ENCODE measurements around the gene GLA.

Gene GLA

DNA sequence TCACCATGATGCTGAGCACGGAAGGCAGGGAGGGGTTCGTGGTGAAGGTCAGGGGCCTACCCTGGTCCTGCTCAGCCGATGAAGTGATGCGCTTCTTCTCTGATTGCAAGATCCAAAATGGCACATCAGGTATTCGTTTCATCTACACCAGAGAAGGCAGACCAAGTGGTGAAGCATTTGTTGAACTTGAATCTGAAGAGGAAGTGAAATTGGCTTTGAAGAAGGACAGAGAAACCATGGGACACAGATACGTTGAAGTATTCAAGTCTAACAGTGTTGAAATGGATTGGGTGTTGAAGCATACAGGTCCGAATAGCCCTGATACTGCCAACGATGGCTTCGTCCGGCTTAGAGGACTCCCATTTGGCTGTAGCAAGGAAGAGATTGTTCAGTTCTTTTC lies 4.3 kb upstream of the GLA start:
- Mint-ChIP-seq H3K27ac (no peak overlapping the region), H3K4me1 (peaks cover 48% of the 10 kb centered on the region), H3K4me3 (no peak overlapping the region), H3K27me3 (no peaks in the 10 kb centered on the region), H3K9me3 (no peaks in the 10 kb centered on the region)
- DNase-seq (no peak), ATAC-seq (no peak)

DNA sequence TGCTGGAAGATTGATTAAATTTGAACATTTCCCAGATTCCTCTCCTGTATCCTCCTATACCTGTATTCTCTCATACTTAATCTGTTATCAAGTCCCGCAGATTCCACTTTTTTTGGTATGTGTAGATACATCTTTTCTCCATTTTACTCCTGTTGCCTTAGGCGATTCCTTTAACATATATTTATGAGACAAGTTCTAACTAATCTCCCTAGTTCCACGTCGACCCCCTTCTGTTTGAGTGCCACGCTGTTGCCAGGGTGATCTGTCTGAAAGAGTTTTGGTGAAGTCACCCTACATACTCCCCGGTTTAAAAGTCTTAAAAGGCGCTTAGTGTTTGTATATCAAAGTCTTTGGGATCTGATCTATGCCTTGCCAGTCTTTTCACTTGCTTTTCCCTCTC lies 2.7 kb upstream of the GLA start:
- H3K4me1 Mint-ChIP-seq: peaks cover 35% of the 10 kb centered on the region
- no peak for DNase-seq
- no peaks in the 10 kb centered on the region for H3K9me3 Mint-ChIP-seq
- H3K27ac Mint-ChIP-seq: peak overlapping the region; percentile 93 to 98
- H3K27me3 Mint-ChIP-seq: no peaks in the 10 kb centered on the region
- no peak for ATAC-seq
- H3K4me3 Mint-ChIP-seq: peak overlapping the region; percentile 65 to 88

DNA sequence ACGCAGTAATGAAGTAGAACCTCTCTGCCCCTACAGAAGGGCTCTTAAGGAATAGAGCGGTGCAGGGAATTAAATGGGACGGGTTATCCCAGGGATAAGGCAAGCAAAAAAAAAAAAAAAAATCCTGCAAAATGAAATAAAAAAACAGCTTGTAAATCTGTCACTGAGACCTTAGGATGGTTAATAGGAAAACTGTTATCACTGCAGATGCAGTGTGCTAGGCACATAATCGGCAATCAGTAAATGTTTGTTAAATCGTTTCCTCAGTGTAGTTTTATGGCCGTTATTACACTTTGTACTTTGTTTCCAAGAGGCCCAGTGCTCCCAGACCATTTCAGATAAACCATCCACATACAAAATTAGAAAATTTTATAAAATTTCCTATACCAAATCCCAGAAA lies 1.3 kb upstream of the GLA start:
- Mint-ChIP-seq H3K27ac (peak overlapping the region; percentile 97 to 98), H3K9me3 (no peaks in the 10 kb centered on the region), H3K4me3 (peak overlapping the region; percentile 77 to 97), H3K27me3 (no peaks in the 10 kb centered on the region), H3K4me1 (peaks cover 27% of the 10 kb centered on the region)
- DNase-seq (no peak), ATAC-seq (no peak)

DNA sequence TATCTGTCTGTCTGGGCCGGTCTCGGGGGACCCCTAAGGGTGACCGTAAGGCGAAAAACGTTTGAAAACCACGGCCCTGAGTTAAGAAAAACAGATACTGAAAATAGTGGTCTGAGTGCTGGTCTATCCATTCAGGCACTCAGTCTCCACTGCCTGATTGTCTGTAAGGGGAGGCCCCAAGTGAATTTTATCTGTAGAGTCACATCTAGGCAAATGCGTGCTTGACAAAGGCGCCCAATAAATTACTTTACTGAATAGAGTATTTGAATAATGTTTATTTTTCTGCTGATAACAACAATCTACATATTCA lies 762 bp upstream of the GLA start:
- no peaks in the 10 kb centered on the region for H3K27me3 Mint-ChIP-seq
- ATAC-seq: no peak

DNA sequence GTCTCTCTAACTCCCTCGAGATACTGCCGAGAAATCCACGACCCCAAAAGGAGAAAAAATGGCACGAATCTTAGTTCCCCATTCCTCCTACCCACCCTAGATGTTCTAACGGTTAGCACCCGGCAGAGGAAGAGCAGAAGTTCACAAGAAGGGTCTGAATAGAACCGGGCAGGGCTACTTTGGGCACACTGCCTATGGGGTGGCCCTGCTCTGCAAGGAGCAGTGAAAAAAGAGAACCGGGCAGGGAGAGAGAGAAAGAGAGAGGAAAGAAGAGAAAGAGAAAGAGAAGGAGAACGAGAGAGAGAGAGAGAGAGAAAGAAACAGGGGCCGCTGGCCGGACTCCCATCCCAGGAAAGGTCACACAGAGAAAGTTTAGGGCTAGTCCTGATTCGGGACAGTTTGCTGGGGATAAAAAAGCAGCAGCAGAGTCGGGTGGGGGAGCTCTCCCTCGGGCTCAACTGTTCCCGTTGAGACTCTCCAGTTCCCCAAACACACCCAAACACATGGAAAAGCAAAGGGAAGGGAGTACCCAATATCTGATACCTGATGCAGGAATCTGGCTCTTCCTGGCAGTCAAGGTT lies 468 bp downstream of the GLA start:
- Mint-ChIP-seq H3K27me3 (no peaks in the 10 kb centered on the region), H3K4me1 (peaks cover 13% of the 10 kb centered on the region), H3K9me3 (no peaks in the 10 kb centered on the region), H3K27ac (peak overlapping the region; percentile 97 to 98), H3K4me3 (peak overlapping the region; percentile 94 to 97)
- no peak for ATAC-seq
- no peak for DNase-seq

More for the DNA sequence above, 762 bp upstream of the GLA start:
- H3K4me1 Mint-ChIP-seq: peaks cover 26% of the 10 kb centered on the region
- peak overlapping the region; percentile 97 to 98 for H3K27ac Mint-ChIP-seq
- DNase-seq: no peak
- no peaks in the 10 kb centered on the region for H3K9me3 Mint-ChIP-seq
- H3K4me3 Mint-ChIP-seq: peak overlapping the region; percentile 94 to 97

DNA sequence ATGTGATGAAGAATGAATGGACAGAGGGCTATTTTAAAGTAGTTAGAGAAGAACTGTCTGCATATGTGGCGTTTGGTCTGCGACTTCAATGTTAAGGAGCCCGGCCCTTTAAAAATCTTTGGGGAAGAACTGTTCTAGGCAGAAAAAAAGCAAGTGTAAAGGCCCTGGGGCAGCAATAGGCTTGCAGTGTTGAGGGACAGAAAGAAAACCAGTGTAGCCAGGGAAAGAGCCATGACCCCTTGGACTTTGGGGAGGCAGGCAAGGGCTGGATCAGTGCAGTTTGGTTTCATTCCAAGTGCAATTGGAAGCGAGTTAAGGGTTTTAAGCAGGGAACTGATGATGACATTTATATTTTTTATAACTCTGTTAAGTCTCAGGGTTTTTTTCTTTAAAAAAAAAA lies 7.9 kb downstream of the GLA start:
- DNase-seq (no peak), ATAC-seq (no peak)
- Mint-ChIP-seq H3K27ac (peak overlapping the region in 1 of 2 donors; percentile 61), H3K4me3 (no peak overlapping the region), H3K9me3 (no peaks in the 10 kb centered on the region), H3K4me1 (no peaks in the 10 kb centered on the region), H3K27me3 (no peaks in the 10 kb centered on the region)

DNA sequence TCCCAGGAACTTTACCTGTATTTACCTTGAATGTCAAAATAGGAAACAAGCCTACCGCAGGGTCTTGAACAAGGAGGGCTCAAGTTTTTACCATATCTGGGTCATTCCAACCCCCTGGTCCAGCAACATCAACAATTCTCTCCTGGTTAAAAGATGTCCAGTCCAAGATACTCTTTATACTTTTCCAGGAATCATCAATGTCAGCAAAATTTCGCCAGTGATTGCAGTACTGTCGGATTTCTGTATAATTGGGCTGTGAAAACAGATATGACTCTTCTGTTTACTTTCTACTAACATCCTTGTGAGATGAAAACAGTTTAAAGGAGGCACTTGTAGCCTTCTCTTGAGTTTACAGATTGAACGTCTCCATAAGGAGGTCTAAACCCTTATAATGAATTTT lies 9.0 kb downstream of the GLA start:
- Mint-ChIP-seq H3K27ac (peak overlapping the region in 1 of 2 donors; percentile 80), H3K27me3 (no peaks in the 10 kb centered on the region), H3K4me3 (no peak overlapping the region), H3K9me3 (no peaks in the 10 kb centered on the region), H3K4me1 (peaks cover 4% of the 10 kb centered on the region)
- DNase-seq: no peak
- ATAC-seq: no peak

DNA sequence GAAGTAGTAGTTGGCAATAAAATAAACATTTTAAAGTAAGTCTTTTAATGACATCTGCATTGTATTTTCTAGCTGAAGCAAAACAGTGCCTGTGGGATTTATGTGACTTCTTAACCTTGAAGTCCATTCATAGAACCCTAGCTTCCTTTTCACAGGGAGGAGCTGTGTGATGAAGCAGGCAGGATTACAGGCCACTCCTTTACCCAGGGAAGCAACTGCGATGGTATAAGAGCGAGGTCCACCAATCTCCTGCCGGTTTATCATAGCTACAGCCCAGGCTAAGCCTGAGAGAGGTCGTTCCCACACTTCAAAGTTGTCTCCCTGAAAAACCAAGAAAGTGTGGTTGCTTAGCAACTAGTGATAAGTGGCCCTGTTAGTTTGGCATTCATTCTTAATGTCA lies 9.9 kb downstream of the GLA start:
- Mint-ChIP-seq H3K4me3 (no peak overlapping the region), H3K27me3 (no peaks in the 10 kb centered on the region), H3K27ac (no peak overlapping the region), H3K4me1 (peaks cover 13% of the 10 kb centered on the region), H3K9me3 (no peaks in the 10 kb centered on the region)
- DNase-seq: no peak
- no peak for ATAC-seq

DNA sequence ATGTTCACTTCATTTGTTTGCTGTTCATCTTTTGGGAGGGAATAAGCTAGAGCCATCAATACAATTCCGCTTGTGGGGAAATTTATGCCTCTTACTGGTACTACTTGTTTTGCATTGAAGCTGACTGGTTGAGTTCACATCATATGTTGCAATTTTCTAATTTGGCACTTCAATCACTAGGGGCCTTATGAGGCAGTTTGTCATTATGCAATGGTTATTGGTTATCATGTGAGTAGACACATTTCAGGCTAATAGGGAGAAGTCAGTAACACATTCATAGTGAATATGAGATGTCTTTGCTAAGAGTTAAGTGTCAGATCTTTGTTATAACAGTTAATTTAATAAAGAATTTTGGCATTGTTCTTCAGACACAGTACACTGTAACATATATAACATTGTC lies 11.9 kb downstream of the GLA start:
- Mint-ChIP-seq H3K9me3 (no peaks in the 10 kb centered on the region), H3K27me3 (no peaks in the 10 kb centered on the region), H3K4me1 (peaks cover 13% of the 10 kb centered on the region), H3K27ac (no peak overlapping the region), H3K4me3 (no peak overlapping the region)
- no peak for ATAC-seq
- no peak for DNase-seq

DNA sequence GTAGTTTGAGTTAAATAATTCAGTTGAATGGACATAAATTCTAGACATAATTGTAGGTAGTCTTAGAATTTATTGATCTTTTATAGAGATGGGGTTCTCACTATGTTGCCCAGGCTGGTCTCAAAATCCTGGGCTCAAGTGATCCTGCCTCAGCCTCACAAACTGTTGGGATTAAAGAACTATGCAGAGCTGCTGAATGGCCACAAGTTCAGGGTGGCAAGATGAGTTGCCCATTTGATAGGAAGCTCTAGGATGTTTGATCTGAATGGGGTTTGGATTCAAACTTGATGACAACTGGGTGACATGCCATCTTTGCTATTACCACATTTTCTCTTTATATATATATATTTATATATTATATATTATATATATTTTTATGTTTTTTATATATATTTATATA lies 13.4 kb downstream of the GLA start:
- no peak for ATAC-seq
- peak overlapping the region; percentile 42 to 94 for H3K4me3 Mint-ChIP-seq
- H3K27me3 Mint-ChIP-seq: no peaks in the 10 kb centered on the region
- peaks cover 13% of the 10 kb centered on the region for H3K4me1 Mint-ChIP-seq
- no peak for DNase-seq
- no peaks in the 10 kb centered on the region for H3K9me3 Mint-ChIP-seq
- no peak overlapping the region for H3K27ac Mint-ChIP-seq

DNA sequence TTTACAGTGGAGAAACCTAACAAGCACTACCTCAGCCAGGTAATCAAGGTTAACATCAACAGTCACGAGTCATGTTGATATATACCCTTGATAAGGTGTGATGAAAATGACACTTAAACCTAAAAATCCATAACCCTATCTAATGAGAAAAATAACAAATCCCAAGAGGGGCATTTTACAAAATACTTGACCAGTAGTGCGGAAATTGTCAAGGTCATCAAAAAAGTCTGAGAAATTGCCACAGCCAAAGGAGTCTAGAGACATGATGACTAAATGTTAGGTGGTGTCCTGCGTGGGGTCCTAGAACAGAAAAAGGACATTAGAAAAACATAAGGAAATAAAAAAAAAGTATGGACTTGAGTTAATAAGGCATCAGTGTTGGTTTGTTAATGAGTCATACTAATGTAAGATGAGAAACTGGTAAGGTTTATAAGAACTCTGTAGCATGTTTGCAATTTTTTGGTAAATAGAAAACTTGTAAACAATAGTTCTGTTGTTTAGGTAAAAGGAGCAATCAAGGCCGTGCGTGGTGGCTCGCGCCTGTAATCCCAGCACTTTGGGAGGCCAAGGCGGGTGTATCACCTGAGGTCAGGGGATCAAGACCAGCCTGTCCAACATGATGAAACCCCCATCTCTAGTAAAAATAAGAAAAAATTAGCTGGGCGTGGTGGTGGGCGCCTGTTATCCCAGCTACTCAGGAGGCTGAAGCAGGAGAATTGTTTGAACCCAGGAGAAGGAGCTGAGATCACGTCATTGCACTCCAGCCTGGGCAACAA lies 14.0 kb downstream of the GLA start:
- H3K4me3 Mint-ChIP-seq: peak overlapping the region; percentile 92 to 94
- peak overlapping the region; percentile 54 to 69 for H3K27ac Mint-ChIP-seq
- no peaks in the 10 kb centered on the region for H3K27me3 Mint-ChIP-seq
- DNase-seq: no peak
- no peaks in the 10 kb centered on the region for H3K9me3 Mint-ChIP-seq
- no peak for ATAC-seq
- peaks cover 13% of the 10 kb centered on the region for H3K4me1 Mint-ChIP-seq

DNA sequence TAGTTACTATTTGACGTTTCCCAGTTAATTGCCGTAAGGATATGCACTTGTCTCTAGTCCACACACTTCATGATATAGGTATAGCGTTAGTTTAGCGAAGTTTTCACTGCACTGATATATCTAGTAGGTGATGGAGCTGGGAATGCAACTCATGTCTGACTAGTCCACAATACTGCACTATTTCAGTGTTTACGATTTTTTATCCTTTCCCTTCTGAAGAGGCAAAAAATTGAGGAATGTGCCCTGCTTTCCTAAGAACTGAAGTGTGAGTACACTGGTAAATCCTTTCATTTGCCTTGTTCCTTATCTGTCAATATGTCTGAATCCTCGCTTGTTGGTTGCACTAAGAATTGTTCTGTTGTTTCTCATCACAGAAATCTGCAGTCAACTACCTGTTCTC lies 15.9 kb downstream of the GLA start:
- H3K4me3 Mint-ChIP-seq: peak overlapping the region; percentile 92 to 94
- H3K27me3 Mint-ChIP-seq: no peaks in the 10 kb centered on the region
- DNase-seq: no peak

DNA sequence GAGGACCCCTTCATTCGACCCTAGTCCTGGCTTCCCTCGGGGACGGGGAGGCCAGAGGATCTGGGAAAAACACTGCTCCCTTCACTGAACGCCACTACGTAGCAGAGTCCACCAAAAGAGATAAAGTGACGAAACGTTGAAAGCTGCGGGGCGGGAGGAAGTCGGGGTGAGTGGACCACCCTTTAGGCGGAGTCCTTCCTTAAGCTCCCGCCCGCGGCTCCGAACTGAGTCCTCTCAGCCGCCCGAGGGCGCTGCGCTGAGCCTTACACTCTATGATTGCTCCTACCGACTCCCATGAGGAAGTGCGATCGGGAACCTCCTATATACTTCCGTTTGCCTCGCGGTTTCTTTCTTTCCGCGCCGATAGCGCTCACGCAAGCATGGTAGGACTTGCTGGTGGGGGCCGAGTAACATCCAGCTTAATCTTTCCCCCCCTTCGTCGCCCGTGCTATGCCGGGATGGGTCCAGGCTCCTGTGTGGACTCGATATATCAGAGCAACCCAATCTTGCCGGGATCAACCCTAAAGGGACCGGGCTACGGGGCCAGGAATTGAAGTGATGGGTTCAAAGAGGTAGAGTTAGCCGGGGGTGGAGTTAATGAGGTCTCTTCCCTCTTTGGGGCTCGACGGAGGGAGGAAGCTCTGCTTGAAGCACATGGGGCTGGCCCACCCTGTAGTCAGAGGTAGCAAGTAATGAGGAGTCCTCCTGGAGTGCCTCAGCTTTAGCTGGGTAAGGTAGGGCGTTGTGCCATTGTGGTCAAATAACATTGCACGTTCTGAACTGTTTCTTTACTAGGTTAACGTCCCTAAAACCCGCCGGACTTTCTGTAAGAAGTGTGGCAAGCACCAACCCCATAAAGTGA lies 16.8 kb downstream of the GLA start, which contains the start of gene RPL36A:
Gene RPL36A, plus strand, starts transcription at position 348 of the 862 bp plus-strand sequence. Its CDS starts 33 bp downstream, at position 381.
- Mint-ChIP-seq H3K9me3 (no peaks in the 10 kb centered on the region), H3K4me1 (peaks cover 21% of the 10 kb centered on the region), H3K27me3 (no peaks in the 10 kb centered on the region), H3K4me3 (peak within 1 kb of the TSS; percentile 92 to 94), H3K27ac (peak within 1 kb of the TSS; percentile 98)
- DNase-seq (peak; percentile 74 to 85), ATAC-seq (peak; percentile 97)

More for the DNA sequence above, 15.9 kb downstream of the GLA start:
- Mint-ChIP-seq H3K4me1 (peaks cover 13% of the 10 kb centered on the region), H3K27ac (peak overlapping the region; percentile 98), H3K9me3 (no peaks in the 10 kb centered on the region)
- ATAC-seq: no peak

DNA sequence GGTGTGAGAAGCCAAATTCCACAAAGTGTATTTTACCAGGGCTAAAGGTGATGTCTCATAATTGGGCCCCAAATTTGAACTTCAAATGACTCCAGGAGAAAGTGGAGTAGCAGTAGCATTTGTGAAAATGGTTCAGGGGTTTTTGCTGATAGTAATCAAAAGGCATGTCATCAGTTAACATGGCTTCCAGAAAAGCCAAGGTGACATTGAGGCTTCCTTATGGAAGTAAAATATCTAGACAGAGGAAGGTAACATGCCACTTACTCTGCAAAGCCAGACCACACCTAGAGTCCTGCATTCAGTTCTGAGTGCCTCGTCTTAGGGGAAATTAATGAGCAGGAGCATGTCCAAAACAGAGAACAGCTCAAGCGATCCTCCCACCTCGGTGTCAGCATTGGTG lies 19.1 kb downstream of the GLA start:
- ATAC-seq: no peak
- Mint-ChIP-seq H3K27ac (no peak overlapping the region), H3K4me1 (peaks cover 17% of the 10 kb centered on the region), H3K9me3 (no peaks in the 10 kb centered on the region), H3K4me3 (no peak overlapping the region), H3K27me3 (no peaks in the 10 kb centered on the region)
- no peak for DNase-seq

DNA sequence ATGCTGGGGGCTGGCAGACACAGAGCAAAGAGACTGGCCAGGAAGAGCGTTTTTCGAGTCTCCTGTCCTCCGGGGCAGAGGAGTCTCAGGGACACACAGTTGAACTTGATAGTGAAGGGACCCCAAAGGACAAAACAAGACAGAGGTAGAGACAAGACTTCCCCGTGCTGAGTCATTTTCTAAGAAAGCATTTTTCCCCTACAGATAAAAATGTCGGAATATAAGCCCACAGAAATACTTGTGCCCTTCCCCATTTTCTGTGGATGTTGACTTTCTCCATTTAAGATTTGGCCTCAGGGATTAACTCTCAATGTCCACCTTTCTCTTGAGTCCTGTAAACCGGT lies 21.2 kb downstream of the GLA start:
- ATAC-seq: no peak
- no peak for DNase-seq
- no peaks in the 10 kb centered on the region for H3K27me3 Mint-ChIP-seq
- peaks cover 13% of the 10 kb centered on the region for H3K4me1 Mint-ChIP-seq
- peak overlapping the region in 1 of 2 donors; percentile 34 for H3K4me3 Mint-ChIP-seq
- no peaks in the 10 kb centered on the region for H3K9me3 Mint-ChIP-seq
- H3K27ac Mint-ChIP-seq: no peak overlapping the region
